Coronary artery (tissue), 2 donors: ENCODE measurements around the gene FLT4.

Experiments
- DNase-seq: peaks from one replicate; pipeline ENCODE4 v3.0.0-alpha.2; 2017; ENCODE audit warnings: low spot score
- H3K27ac ChIP-seq, 2 donors: fragments of 200-600 bp; sonication (generic); one replicate each; pipeline ENCODE4 v1.5.1; 2016 to 2019
- H3K4me3 ChIP-seq: fragments of 200-600 bp; sonication (generic); 2 replicates; pipeline ENCODE4 v1.5.1; 2016; ENCODE audit warnings: mild to moderate bottlenecking, moderate library complexity
- TF ChIP-seq, protein P1 (sequence below): fragments of 200-600 bp; sonication (generic); IDR thresholded peaks from one replicate; pipeline ENCODE4 v1.5.1; 2019; ENCODE audit warnings: antibody characterized with exemption

Gene FLT4

DNA sequence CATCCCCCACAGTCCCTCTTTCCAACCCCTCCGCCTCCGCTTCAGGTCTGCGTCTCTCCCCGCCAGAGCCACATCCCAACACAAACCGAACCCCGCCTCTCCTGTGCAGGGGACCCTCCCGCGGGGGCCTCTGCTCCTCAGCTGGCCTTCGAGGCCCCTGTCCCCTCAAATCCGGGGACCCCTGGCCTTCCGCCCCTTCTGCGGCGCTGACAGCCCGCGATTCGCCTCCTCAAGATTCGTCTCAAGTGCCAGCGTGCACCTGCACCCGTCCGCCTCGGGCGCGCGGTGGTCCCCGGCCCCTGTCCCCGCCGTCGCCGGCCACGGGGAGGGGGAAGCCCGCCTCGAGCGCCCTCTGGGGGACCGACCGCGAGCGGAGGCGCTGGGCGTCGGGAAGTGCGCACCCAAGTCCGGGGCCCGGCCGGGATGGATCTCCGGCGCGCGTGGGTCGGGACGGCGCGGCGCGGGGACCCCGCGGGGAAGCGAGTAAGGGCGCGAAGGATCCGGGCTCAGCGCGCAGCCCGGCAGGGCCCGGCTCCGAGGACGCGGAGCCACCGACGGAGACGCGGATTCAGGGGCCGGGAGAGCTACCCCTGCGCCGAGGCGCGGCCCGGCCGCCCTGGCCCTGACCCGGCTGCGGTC, 623 bp downstream of the FLT4 start:
- Histone ChIP-seq H3K27ac (peak overlapping the region in 1 of 2 donors; percentile 37), H3K4me3 (peak overlapping the region; percentile 71)
- TF ChIP-seq, protein P1, sequence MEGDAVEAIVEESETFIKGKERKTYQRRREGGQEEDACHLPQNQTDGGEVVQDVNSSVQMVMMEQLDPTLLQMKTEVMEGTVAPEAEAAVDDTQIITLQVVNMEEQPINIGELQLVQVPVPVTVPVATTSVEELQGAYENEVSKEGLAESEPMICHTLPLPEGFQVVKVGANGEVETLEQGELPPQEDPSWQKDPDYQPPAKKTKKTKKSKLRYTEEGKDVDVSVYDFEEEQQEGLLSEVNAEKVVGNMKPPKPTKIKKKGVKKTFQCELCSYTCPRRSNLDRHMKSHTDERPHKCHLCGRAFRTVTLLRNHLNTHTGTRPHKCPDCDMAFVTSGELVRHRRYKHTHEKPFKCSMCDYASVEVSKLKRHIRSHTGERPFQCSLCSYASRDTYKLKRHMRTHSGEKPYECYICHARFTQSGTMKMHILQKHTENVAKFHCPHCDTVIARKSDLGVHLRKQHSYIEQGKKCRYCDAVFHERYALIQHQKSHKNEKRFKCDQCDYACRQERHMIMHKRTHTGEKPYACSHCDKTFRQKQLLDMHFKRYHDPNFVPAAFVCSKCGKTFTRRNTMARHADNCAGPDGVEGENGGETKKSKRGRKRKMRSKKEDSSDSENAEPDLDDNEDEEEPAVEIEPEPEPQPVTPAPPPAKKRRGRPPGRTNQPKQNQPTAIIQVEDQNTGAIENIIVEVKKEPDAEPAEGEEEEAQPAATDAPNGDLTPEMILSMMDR = no peak
- no peak for DNase-seq

DNA sequence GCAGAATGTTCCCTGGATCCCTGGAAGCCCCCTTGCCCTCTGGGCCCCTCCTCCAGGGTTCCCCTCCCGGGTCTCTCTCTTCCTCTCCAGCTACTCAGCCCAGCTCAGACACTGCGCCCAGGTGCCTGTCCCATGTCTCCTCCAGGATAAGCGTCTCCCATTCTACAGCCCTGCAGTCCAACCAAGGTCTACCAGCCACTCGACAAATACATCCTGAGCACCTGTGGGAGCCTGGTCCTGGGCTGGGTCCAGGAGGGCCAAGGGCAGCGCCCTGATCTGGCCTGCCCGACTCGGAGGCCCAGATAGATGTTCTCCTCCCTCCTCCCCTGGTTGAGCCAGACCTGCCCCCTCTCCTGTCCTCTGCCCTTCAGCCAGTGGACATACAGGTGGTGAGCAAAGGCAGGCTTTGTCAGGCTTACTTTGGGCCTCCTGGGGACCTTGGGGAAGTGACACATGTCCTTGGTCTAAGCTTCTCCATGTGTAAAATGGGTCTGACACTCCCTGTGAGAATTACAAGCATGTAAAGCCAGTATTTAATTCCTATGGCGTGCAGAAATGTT, 1.4 kb downstream of the FLT4 start:
- TF ChIP-seq, protein P1 = no peak
- Histone ChIP-seq H3K4me3 (no peak overlapping the region), H3K27ac (no peak overlapping the region)
- no peak for DNase-seq

DNA sequence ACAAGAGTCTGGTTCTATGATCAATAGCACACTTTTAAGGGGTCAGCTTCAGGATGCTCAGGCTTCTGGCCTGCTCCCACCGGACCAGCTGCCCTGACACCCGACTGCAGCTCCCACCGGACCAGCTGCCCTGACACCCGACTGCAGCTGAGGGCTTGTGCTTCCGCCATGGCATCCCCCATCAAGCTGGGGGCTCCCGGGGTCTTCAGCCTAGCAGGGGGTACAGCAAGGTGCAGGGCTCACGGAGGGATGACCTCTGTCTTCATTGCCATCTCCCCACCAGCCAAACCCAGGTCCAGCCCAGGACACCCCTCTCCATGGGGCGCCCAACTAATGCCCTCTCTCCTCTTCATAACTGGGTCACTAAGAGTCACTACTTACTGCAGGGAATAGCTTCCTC, 1.9 kb downstream of the FLT4 start:
- no peak overlapping the region for H3K27ac ChIP-seq
- DNase-seq = no peak
- no peak overlapping the region for H3K4me3 ChIP-seq
- TF ChIP-seq, protein P1 = no peak

DNA sequence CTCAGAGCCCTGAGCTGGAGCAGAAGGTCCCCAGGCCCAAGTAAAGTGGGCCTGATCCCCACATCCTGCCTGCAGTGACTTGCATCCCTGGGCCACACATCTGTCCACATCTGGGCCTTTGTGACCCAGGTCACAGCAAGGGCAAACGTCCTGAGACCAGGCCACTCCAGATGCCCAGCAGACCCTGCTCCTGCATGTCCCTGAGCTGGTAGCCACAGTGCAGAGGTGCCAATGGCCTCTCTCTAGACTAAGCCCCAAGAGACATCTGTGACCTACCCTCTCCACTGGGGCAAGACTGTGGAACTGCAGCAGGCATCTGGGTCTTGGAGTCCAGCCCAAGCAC, 2.5 kb downstream of the FLT4 start:
- Histone ChIP-seq H3K27ac (no peak overlapping the region), H3K4me3 (no peak overlapping the region)
- TF ChIP-seq, protein P1 = no peak
- DNase-seq = no peak

DNA sequence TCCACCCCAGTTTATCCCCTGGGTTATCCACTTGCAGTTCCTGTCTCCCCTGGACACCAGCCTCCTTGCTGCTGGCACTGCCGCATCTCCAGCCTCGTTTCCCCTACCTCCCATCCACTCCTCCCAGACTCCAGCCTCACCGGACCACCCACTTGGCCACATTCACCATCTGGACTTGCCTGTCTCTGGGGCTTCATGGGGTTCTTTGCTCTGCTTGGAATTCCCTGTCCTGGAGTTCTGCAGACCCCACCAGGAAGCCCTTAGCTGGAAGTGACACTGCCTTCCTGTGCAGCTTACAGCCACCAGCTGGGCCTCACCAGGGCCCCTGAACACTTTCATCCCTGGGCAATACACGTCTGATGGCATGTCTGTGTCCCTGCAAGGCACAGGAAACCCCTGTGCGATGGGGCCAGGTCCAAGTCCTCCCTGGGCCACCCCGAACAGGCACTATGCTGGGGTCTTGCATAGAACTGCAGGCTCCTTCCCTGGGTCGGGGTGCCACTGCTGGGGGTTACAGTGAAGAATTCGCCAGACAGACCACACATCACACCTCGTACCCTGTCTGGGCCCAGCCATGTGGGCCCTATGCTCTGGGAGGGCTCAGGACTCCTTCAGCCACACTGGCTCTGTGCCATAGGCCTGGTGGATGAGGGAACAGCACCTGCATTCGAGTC, 3.0 kb downstream of the FLT4 start:
- Histone ChIP-seq H3K27ac (no peak overlapping the region), H3K4me3 (no peak overlapping the region)
- no peak for DNase-seq
- TF ChIP-seq, protein P1 = no peak

DNA sequence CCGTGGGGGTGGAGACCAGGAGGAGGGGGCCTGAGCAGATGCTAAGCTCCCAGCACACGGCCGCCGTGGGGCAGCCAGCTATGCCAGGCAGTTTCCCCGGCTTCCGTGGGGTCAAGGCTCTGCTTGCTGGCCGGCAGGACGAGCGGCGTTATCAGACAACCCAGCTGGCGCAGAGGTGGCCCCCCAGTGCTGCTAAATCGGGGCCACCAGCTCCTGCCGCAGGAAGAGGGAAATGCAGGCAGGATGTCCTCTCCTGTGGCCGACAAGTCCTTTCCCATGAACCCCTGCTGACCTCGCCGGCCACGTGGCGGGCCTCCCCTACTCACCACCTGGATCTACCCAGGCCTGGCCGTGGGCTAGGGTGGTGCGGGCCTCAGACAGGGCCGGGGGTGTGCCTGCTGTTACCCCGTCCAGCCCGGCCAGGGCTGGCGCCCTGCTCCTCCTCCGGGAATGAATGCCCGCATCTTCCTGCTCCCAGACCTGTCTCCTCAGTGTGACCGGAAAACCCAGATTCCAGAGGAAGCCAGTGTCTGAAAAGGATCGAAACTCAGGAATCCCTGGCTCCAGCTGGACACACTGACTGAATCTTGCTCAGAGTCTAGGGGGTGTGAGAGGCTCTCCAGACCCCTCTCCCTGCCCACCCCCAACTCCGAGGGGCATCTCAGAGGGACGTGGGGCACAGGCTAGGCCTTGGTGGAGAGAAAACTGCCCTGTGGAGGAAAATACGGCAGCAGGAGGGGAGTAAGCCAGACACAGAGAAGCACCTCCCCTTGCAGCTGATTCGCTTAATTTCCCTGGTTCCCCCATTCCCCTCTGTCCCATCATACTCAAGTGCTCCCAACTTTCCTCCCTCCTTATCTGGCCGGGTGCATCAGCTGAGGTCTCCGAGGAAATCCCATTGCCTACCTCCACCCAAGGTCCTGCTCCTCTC, 3.9 kb downstream of the FLT4 start:
- Histone ChIP-seq H3K27ac (peak overlapping the region in 1 of 2 donors; percentile 22), H3K4me3 (no peak overlapping the region)
- TF ChIP-seq, protein P1 = no peak
- peak; percentile 69 for DNase-seq
